Fibroblast of mammary gland (primary cell): Measurements from ENCODE around the gene PI4KA.
"Not testable (repeated sequence)": the region's sequence is repeated elsewhere in the genome, so short reads cannot be mapped to it uniquely, and the experiment has no call there.

Source experiments
- DNase-seq: peaks from one replicate; pipeline ENCODE4 v3.0.0-alpha.2; 2010; ENCODE audit warnings: low read depth
- H3K4me3 ChIP-seq: 2 replicates; pipeline ENCODE4 v1.5.1; 2011; ENCODE audit warnings: low read depth, mild to moderate bottlenecking, low read length, moderate library complexity; ENCODE audit not compliant: control insufficient read depth
- CTCF ChIP-seq: conservative IDR thresholded peaks from 2 replicates; pipeline ENCODE4 v1.5.1; 2011; ENCODE audit warnings: low read depth, low read length, inconsistent platforms; ENCODE audit not compliant: control insufficient read depth, insufficient read depth

Gene PI4KA

GRCh38 chr22:20823264-20823663 is 35.3 kb downstream of the PI4KA start:
- no peak for TF ChIP-seq CTCF
- DNase-seq: no peak
- no peak overlapping the region for H3K4me3 ChIP-seq

GRCh38 chr22:20822240-20822639 is 36.4 kb downstream of the PI4KA start:
- no peak for DNase-seq
- no peak for TF ChIP-seq CTCF
- no peak overlapping the region for H3K4me3 ChIP-seq

GRCh38 chr22:20821717-20822239 is 36.8 kb downstream of the PI4KA start:
- H3K4me3 ChIP-seq, DNase-seq: not testable (repeated sequence)

GRCh38 chr22:20819471-20819870 is 39.1 kb downstream of the PI4KA start:
- H3K4me3 ChIP-seq: no peak overlapping the region
- TF ChIP-seq CTCF: no peak
- no peak for DNase-seq

- DNase-seq: no peak
- TF ChIP-seq CTCF: no peak
- H3K4me3 ChIP-seq: no peak overlapping the region
Measured at GRCh38 chr22:20818471-20818870, 40.1 kb downstream of the PI4KA start.

GRCh38 chr22:20816559-20816958 is 42.1 kb downstream of the PI4KA start:
- TF ChIP-seq CTCF: no peak
- H3K4me3 ChIP-seq: no peak overlapping the region
- no peak for DNase-seq

GRCh38 chr22:20815477-20816050 is 43.0 kb downstream of the PI4KA start:
- TF ChIP-seq CTCF: no peak

More at GRCh38 chr22:20815477-20816050, 43.0 kb downstream of the PI4KA start:
- no peak for DNase-seq
- H3K4me3 ChIP-seq: no peak overlapping the region
